ENCODE data around the gene CCDC82.

DNA sequence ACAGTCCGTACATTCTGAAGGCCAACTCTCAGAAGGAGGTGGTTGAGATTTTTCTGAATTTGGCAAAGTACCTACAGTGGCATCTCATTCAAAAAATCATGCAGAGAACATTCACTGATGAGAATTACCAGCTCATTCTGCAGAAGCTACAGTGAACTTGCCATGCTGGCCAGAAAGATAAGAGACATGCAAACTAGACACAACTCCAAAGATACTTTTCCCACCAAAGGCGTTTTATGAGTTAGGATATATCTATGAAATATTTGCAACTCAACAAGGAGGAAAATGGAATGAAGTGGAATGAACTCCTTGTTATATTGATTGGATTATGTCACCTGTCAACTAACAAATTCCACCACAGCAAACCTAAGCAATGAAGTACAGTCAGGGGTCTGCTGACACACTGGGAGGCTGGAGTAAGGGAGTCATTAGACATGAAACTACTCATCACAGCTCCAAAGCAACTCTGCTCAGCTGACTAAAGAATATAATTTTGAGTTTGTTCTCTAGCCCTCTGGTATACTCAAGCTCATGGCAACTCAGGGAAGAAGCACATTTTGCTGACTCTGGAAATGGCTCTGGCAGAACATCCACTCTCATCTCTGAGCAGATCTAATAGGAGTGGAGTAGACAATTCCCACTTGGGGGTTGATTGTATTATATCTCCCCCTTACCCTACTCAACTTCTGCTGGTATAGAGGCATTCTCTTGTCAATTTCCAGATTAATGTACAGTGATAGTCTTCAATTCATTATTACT lies 69.6 kb downstream of the CCDC82 start:
- TF ChIP-seq OSR2 (tag by site-specific recombination; IDR thresholded peaks at IDR 0.05) (no peak), ZNF394 (tag by site-specific recombination; IDR thresholded peaks at IDR 0.05; ENCODE audit: borderline replicate concordance) (no peak), MZF1 (tag by site-specific recombination; IDR thresholded peaks at IDR 0.05; ENCODE audit: borderline replicate concordance) (no peak), ZNF776 (tag by site-specific recombination; IDR thresholded peaks at IDR 0.05; ENCODE audit: borderline replicate concordance) (no peak), ZBTB7A (tag by site-specific recombination; IDR thresholded peaks at IDR 0.05; ENCODE audit: low read depth) (no peak), TCF7L2 (IDR thresholded peaks at IDR 0.05; ENCODE audit: borderline replicate concordance, low read depth, low read length) (no peak), ZNF10 (tag by site-specific recombination; IDR thresholded peaks at IDR 0.05) (no peak), ZNF266 (tag by site-specific recombination; IDR thresholded peaks at IDR 0.05; ENCODE audit: low read depth) (no peak), KLF16 (tag by site-specific recombination; IDR thresholded peaks at IDR 0.05) (no peak), PRDM1 (tag by site-specific recombination; IDR thresholded peaks at IDR 0.05) (no peak), ZNF600 (tag by site-specific recombination; IDR thresholded peaks at IDR 0.05) (no peak)
- TF ChIP-seq, protein P1, sequence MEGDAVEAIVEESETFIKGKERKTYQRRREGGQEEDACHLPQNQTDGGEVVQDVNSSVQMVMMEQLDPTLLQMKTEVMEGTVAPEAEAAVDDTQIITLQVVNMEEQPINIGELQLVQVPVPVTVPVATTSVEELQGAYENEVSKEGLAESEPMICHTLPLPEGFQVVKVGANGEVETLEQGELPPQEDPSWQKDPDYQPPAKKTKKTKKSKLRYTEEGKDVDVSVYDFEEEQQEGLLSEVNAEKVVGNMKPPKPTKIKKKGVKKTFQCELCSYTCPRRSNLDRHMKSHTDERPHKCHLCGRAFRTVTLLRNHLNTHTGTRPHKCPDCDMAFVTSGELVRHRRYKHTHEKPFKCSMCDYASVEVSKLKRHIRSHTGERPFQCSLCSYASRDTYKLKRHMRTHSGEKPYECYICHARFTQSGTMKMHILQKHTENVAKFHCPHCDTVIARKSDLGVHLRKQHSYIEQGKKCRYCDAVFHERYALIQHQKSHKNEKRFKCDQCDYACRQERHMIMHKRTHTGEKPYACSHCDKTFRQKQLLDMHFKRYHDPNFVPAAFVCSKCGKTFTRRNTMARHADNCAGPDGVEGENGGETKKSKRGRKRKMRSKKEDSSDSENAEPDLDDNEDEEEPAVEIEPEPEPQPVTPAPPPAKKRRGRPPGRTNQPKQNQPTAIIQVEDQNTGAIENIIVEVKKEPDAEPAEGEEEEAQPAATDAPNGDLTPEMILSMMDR (tag by site-specific recombination; IDR thresholded peaks at IDR 0.05), result no peak
- TF ChIP-seq, protein P2, sequence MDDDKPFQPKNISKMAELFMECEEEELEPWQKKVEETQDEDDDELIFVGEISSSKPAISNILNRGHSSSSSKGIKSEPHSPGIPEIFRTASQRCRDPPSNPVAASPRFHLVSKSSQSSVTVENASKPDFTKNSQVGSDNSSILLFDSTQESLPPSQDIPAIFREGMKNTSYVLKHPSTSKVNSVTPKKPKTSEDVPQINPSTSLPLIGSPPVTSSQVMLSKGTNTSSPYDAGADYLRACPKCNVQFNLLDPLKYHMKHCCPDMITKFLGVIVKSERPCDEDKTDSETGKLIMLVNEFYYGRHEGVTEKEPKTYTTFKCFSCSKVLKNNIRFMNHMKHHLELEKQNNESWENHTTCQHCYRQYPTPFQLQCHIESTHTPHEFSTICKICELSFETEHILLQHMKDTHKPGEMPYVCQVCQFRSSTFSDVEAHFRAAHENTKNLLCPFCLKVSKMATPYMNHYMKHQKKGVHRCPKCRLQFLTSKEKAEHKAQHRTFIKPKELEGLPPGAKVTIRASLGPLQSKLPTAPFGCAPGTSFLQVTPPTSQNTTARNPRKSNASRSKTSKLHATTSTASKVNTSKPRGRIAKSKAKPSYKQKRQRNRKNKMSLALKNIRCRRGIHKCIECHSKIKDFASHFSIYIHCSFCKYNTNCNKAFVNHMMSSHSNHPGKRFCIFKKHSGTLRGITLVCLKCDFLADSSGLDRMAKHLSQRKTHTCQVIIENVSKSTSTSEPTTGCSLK (tag by site-specific recombination; IDR thresholded peaks at IDR 0.05), result no peak
